Endothelial cell of umbilical vein (primary cell): ENCODE results near the gene TNFRSF19. TPM values are rescaled to one million over a fixed set of nuclear protein-coding genes. Genes with fewer than 3 reads are reported as not detected.

ENCODE experiments used
- BruUV-seq: library from RNA; stranded (reverse); fragments of 400-500 nt; replicated peaks from 2 replicates; lab custom pipeline; 2021; lab: Mats Ljungman, UMichigan
- CTCF ChIA-PET: fragments of 300-600, 350-600 bp; sonication (Branson Sonifier 250); formaldehyde crosslinking; loops from one replicate; lab custom pipeline; 2021; ENCODE audit warnings: antibody characterized with exemption, inconsistent platforms; lab: Charles Lee
- POLR2A ChIA-PET: fragments of 300-600, 350-600 bp; sonication (Branson Sonifier 250); formaldehyde crosslinking; loops from one replicate; lab custom pipeline; 2021; ENCODE audit warnings: antibody characterized with exemption, inconsistent platforms; lab: Charles Lee
- DNase-seq: peaks from one replicate; pipeline ENCODE4 v3.0.0-alpha.2; 2011; ENCODE audit warnings: low read depth, low spot score
- FAIRE-seq: peaks from 2 replicates; lab custom pipeline; 2011; peaks lifted over from hg19 to GRCh38; lab: Jason Lieb, UNC
- H2AFZ ChIP-seq: 2 replicates; pipeline ENCODE4 v1.6.0; 2012; ENCODE audit warnings: low read depth, low read length, control low read depth, inconsistent platforms
- H3K27ac ChIP-seq: 2 replicates; pipeline ENCODE4 v1.5.1; 2011; ENCODE audit warnings: low read depth, mild to moderate bottlenecking, control low read depth, low read length, moderate library complexity; ENCODE audit not compliant: insufficient read depth
- H3K27me3 ChIP-seq, 2 experiments: 2 replicates each; pipeline versions ENCODE4 v1.6.0 to v1.6.1; 2011; ENCODE audit warnings: low read length in 2 of 2, mixed read lengths in 1 of 2; ENCODE audit not compliant: control insufficient read depth in 2 of 2, insufficient read depth in 2 of 2
- H3K36me3 ChIP-seq, 2 experiments: 2 replicates in 1 of 2; 3 replicates in 1 of 2; pipeline ENCODE4 v1.5.1; 2011; ENCODE audit warnings: low read length in 2 of 2, mild to moderate bottlenecking in 1 of 2, moderate library complexity in 1 of 2; ENCODE audit not compliant: control insufficient read depth in 2 of 2, insufficient read depth in 2 of 2; ENCODE audit errors: extremely low read depth in 1 of 2
- H3K4me1 ChIP-seq: 3 replicates; pipeline ENCODE4 v1.5.1; 2011; ENCODE audit warnings: mild to moderate bottlenecking, low read length; ENCODE audit not compliant: control insufficient read depth, insufficient read depth; ENCODE audit errors: extremely low read depth
- H3K4me2 ChIP-seq: 2 replicates; pipeline ENCODE4 v1.6.1; 2011; ENCODE audit warnings: low read length, control low read depth, mixed read lengths; ENCODE audit not compliant: insufficient read depth
- H3K4me3 ChIP-seq, 3 experiments: fragments of 200-600 bp in 1 of 3; sonication (generic), shearing (Covaris generic) in 1 of 3; replicated peaks in 1 of 3; 2 replicates each; pipeline ENCODE4 v1.5.1; 2011 to 2016; ENCODE audit warnings: control low read depth in 3 of 3, low read length in 3 of 3, mild to moderate bottlenecking in 2 of 3, inconsistent platforms in 1 of 3, low read depth in 1 of 3, moderate library complexity in 1 of 3; ENCODE audit not compliant: insufficient read depth in 1 of 3
- H3K79me2 ChIP-seq: 2 replicates; pipeline ENCODE4 v1.6.0; 2012; ENCODE audit warnings: low read length, inconsistent platforms; ENCODE audit not compliant: control insufficient read depth, insufficient read depth
- H3K9ac ChIP-seq: replicated peaks from 2 replicates; pipeline ENCODE3; 2011; ENCODE audit warnings: low read length, control low read depth; ENCODE audit not compliant: insufficient read depth; ENCODE audit errors: extremely low read depth
- H3K9me1 ChIP-seq: replicated peaks from 3 replicates; pipeline ENCODE4 v1.6.0; 2011; ENCODE audit warnings: mild to moderate bottlenecking, low read length; ENCODE audit not compliant: control insufficient read depth, insufficient read depth; ENCODE audit errors: extremely low read depth
- H3K9me3 ChIP-seq: replicated peaks from 2 replicates; pipeline ENCODE4 v1.5.1; 2012; ENCODE audit warnings: low read length, inconsistent platforms; ENCODE audit not compliant: control insufficient read depth, insufficient read depth
- H4K20me1 ChIP-seq: replicated peaks from 2 replicates; pipeline ENCODE3; 2011; ENCODE audit warnings: mild to moderate bottlenecking, low read length; ENCODE audit not compliant: control insufficient read depth, insufficient read depth; ENCODE audit errors: extremely low read depth
- CTCF ChIP-seq, 2 donors: IDR thresholded peaks; 1 replicate in 1 of 2; 2 replicates in 1 of 2; pipeline ENCODE4 v1.5.1; 2011; ENCODE audit warnings: low read length in 2 of 2, mild to moderate bottlenecking in 2 of 2, moderate library complexity in 2 of 2, control low read depth in 1 of 2, inconsistent platforms in 1 of 2, low read depth in 1 of 2; ENCODE audit not compliant: insufficient read depth in 1 of 2; ENCODE audit errors: extremely low read depth in 1 of 2
- EZH2 ChIP-seq: IDR thresholded peaks from 2 replicates; pipeline ENCODE4 v1.6.1; 2012; ENCODE audit warnings: borderline replicate concordance, low read depth, mild to moderate bottlenecking, moderate library complexity, low read length, inconsistent platforms; ENCODE audit not compliant: severe bottlenecking
- FOS ChIP-seq: IDR thresholded peaks from 2 replicates; pipeline ENCODE4 v1.6.1; 2011; ENCODE audit warnings: mild to moderate bottlenecking, low read length, moderate library complexity, borderline replicate concordance; ENCODE audit not compliant: insufficient read depth
- GATA2 ChIP-seq: IDR thresholded peaks from 2 replicates; pipeline ENCODE4 v1.7.0; 2011; ENCODE audit warnings: low read depth, mild to moderate bottlenecking, moderate library complexity, mixed read lengths, low read length; ENCODE audit not compliant: insufficient read length, insufficient read depth
- JUN ChIP-seq: IDR thresholded peaks from 2 replicates; pipeline ENCODE4 v1.6.1; 2011; ENCODE audit warnings: borderline replicate concordance, low read depth; ENCODE audit not compliant: insufficient read length, insufficient read depth
- MAX ChIP-seq: IDR thresholded peaks from 2 replicates; pipeline ENCODE4 v1.6.1; 2011; ENCODE audit not compliant: insufficient read depth, insufficient read length
- MYC ChIP-seq: IDR thresholded peaks from one replicate; pipeline ENCODE4 v1.6.1; 2011; ENCODE audit warnings: mild to moderate bottlenecking, low read depth, low read length
- POLR2A ChIP-seq: IDR thresholded peaks from 2 replicates; pipeline ENCODE4 v1.6.1; 2012; ENCODE audit warnings: low read depth, mild to moderate bottlenecking, control low read depth, low read length
- POLR2AphosphoS5 ChIP-seq: IDR thresholded peaks from 2 replicates; pipeline ENCODE4 v1.6.1; 2012; ENCODE audit warnings: low read depth, mild to moderate bottlenecking, control low read depth, low read length, moderate library complexity; ENCODE audit not compliant: insufficient read depth
- dilution Hi-C: fragments of 300-500 bp; cut with MboI; formaldehyde crosslinking; loops from one replicate; pipeline ENCODE4 v1.15.0; 2019; ENCODE audit warnings: low sequenced_read_pairs; ENCODE audit not compliant: extremely low pct_ligation_motif_present
- intact Hi-C: fragments of 100-400 bp; cut with micrococcal nuclease; formaldehyde crosslinking; loops from one replicate; pipeline ENCODE4 v1.10.0; 2022
- polyA plus RNA-seq, 4 experiments: library from polyadenylated mRNA; depleted of rRNA in 3 of 4; stranded (reverse) in 3 of 4; unstranded in 1 of 4; fragments of >200 nt; gene quantifications; 2 replicates each; pipeline versions ENCODE4 v1.2.1 to v1.2.3, GENCODE V29; 2011 to 2012; ENCODE audit warnings: missing spikeins in 1 of 4
- total RNA-seq: library from RNA; stranded (reverse); gene quantifications from 2 replicates; pipeline ENCODE4 v1.2.3, GENCODE V29; 2021

Gene TNFRSF19
- total and polyA plus RNA-seq, 2 donors (not counting 3 experiments of a cell fraction or from before 2014, with no cell fraction given), result 0.23 to 0.29 TPM

GRCh38 chr13:23629566-23630272 lies 59.5 kb downstream of the TNFRSF19 start:
- Histone ChIP-seq H3K4me3 (no peak overlapping the region), H3K27me3 (no peaks in the 10 kb centered on the region), H3K4me1 (no peaks in the 10 kb centered on the region), H3K9me1 (no peaks in the 10 kb centered on the region), H3K9ac (no peak overlapping the region), H3K79me2 (no peaks in the 10 kb centered on the region), H3K9me3 (no peaks in the 10 kb centered on the region), H3K4me2 (no peak overlapping the region), H3K36me3 (no peaks in the 10 kb centered on the region), H4K20me1 (no peaks in the 10 kb centered on the region), H3K27ac (no peak overlapping the region), H2AFZ (no peak overlapping the region)
- DNase-seq (no peak), FAIRE-seq (no peak)
- no peak for TF ChIP-seq GATA2
- TF ChIP-seq POLR2AphosphoS5, result no peak
- no peak for TF ChIP-seq POLR2A
- intact Hi-C loops (no loop called here), dilution Hi-C loops (no loop called here)
- CTCF ChIA-PET, result interaction anchor here (0.7 to 1.2 kb wide), 3 partner anchors 13 to 82 kb away, joined by 3 read pairs; no protein-coding TSS in a partner anchor
- BruUV-seq, result no TSS peak
- POLR2A ChIA-PET, result no interaction called here

- Histone ChIP-seq H3K27ac (no peak overlapping the region), H4K20me1 (no peaks in the 10 kb centered on the region), H3K79me2 (no peaks in the 10 kb centered on the region), H3K36me3 (no peaks in the 10 kb centered on the region), H3K9me3 (no peaks in the 10 kb centered on the region), H3K9me1 (no peaks in the 10 kb centered on the region), H3K27me3 (no peaks in the 10 kb centered on the region), H3K4me1 (no peaks in the 10 kb centered on the region), H2AFZ (no peak overlapping the region), H3K4me3 (no peak overlapping the region), H3K4me2 (no peak overlapping the region), H3K9ac (no peak overlapping the region)
- FAIRE-seq (no peak), DNase-seq (no peak)
- no TSS peak for BruUV-seq
- TF ChIP-seq EZH2 (no peak), JUN (no peak), FOS (no peak), MYC (no peak), POLR2A (no peak), POLR2AphosphoS5 (no peak), MAX (no peak), GATA2 (no peak), CTCF (IDR thresholded peaks at IDR 0.05; ENCODE audit: extremely low read depth in 1 of 2, insufficient read depth in 1 of 2, low read depth in 1 of 2, low read length in 2 of 2) (no peak)
- POLR2A ChIA-PET, result no interaction called here
- CTCF ChIA-PET, result interaction anchor here (0.8 kb wide), 1 partner anchor 14 kb away, joined by 3 read pairs; no protein-coding TSS in a partner anchor
- dilution Hi-C loops (no loop called here), intact Hi-C loops (no loop called here)
Measured at GRCh38 chr13:23630349-23631093, 60.3 kb downstream of the TNFRSF19 start.
